NT2/D1 (cell line): ENCODE data around the gene ROCK2.

ENCODE experiments used
- DNase-seq: peaks from one replicate; pipeline ENCODE4 v3.0.0-alpha.2; 2011; ENCODE audit warnings: low read depth, low spot score
- H3K27me3 ChIP-seq: 2 replicates; pipeline ENCODE4 v1.6.0; 2011; ENCODE audit warnings: mild to moderate bottlenecking; ENCODE audit not compliant: insufficient read length, insufficient read depth
- H3K36me3 ChIP-seq: 2 replicates; pipeline ENCODE4 v1.6.1; 2011; ENCODE audit warnings: mild to moderate bottlenecking, low read length, mixed read lengths; ENCODE audit not compliant: insufficient read depth, insufficient read length
- H3K4me1 ChIP-seq: 2 replicates; pipeline ENCODE4 v1.5.1; 2011; ENCODE audit not compliant: insufficient read depth, insufficient read length
- H3K4me3 ChIP-seq: 2 replicates; pipeline ENCODE4 v1.5.1; 2011; ENCODE audit warnings: low read depth; ENCODE audit not compliant: insufficient read length
- H3K9ac ChIP-seq: 2 replicates; pipeline ENCODE4 v1.6.0; 2011; ENCODE audit warnings: low read depth; ENCODE audit not compliant: insufficient read length
- H3K9me3 ChIP-seq: 2 replicates; pipeline ENCODE4 v1.5.1; 2011; ENCODE audit warnings: mild to moderate bottlenecking, low read length; ENCODE audit not compliant: insufficient read depth
- SUZ12 ChIP-seq: IDR thresholded peaks from 2 replicates; pipeline ENCODE4 v1.6.1; 2011; ENCODE audit not compliant: insufficient read length, insufficient read depth; ENCODE audit errors: extremely low read depth
- YY1 ChIP-seq: IDR thresholded peaks from 2 replicates; pipeline ENCODE4 v1.6.1; 2011; ENCODE audit not compliant: insufficient read length, insufficient read depth
- ZNF274 ChIP-seq: IDR thresholded peaks from 2 replicates; pipeline ENCODE4 v1.6.1; 2011; ENCODE audit warnings: mild to moderate bottlenecking, low read depth, low read length

Gene ROCK2

DNA sequence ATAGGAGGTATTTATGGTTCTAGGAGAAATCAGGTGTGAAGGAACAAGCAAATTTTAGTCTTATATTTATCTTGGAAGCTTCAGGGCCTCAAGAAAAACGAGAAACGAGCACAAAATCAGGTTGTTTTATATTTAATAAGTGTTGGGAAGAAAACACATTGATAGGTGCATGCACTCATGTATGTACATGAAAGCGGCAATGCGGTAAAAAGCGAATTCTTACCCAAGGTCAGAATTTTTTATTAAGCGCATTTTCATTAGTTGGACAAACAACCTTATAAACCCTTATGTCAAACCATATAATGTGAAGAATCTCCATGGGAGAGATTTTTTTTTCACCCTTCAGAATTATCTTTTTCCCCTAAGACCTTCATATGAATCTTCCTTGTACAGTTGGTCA, 163.8 kb downstream of the ROCK2 start:
- no peak for TF ChIP-seq ZNF274
- TF ChIP-seq SUZ12: no peak
- no peak for TF ChIP-seq YY1
- no peak overlapping the region for H3K9ac ChIP-seq
- no peaks in the 10 kb centered on the region for H3K4me1 ChIP-seq
- no peak for DNase-seq
- peaks cover 14% of the 10 kb centered on the region for H3K36me3 ChIP-seq
- no peaks in the 10 kb centered on the region for H3K9me3 ChIP-seq
- H3K4me3 ChIP-seq: no peak overlapping the region
- H3K27me3 ChIP-seq: no peaks in the 10 kb centered on the region

DNA sequence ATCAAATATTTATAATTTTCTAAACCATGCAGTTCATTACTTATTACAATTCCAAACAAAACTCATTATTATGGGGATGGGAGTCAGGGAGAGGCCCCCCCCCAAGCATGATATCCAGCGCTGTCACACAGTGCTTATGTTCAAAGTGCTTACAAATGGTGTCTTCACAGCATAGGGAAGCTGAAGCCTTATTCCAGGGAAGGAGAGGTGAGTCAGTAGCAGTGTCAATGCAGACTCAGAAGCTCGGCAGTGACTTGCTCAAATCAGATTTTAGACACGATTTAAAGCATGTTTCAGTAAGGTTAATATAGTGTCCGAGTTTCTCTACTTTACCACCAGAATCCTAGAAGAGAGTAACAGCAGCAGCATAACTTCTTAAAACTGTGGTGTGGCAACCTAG, 164.5 kb downstream of the ROCK2 start:
- no peak for DNase-seq
- peaks cover 14% of the 10 kb centered on the region for H3K36me3 ChIP-seq

DNA sequence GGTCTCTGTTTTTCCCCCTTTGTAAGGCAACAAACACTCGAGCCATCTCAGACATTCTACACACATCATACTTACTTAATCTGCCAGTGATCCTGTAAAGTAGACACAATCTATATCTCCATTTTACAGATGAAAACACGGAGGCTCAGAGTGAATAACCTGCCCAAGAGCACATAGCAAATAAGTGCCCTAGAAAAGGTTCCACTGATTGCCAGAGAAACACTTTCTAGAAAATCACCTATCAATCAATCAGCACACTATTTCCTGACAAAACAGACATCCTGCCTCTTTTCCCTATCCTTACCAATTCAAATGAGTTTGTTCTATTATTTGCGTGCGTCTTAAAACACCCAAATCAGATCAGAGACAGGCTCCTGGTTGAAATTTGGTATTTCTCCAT, 165.2 kb downstream of the ROCK2 start:
- H3K4me1 ChIP-seq: no peaks in the 10 kb centered on the region
- DNase-seq: no peak
- no peak overlapping the region for H3K9ac ChIP-seq
- no peaks in the 10 kb centered on the region for H3K9me3 ChIP-seq
- H3K36me3 ChIP-seq: peaks cover 14% of the 10 kb centered on the region
- no peaks in the 10 kb centered on the region for H3K27me3 ChIP-seq
- H3K4me3 ChIP-seq: no peak overlapping the region
- no peak for TF ChIP-seq ZNF274
- TF ChIP-seq YY1: no peak
- no peak for TF ChIP-seq SUZ12

More for the DNA sequence above, 164.5 kb downstream of the ROCK2 start:
- Histone ChIP-seq H3K4me3 (no peak overlapping the region), H3K9me3 (no peaks in the 10 kb centered on the region), H3K27me3 (no peaks in the 10 kb centered on the region), H3K4me1 (no peaks in the 10 kb centered on the region), H3K9ac (no peak overlapping the region)
- TF ChIP-seq ZNF274: no peak
- no peak for TF ChIP-seq YY1
- TF ChIP-seq SUZ12: no peak

DNA sequence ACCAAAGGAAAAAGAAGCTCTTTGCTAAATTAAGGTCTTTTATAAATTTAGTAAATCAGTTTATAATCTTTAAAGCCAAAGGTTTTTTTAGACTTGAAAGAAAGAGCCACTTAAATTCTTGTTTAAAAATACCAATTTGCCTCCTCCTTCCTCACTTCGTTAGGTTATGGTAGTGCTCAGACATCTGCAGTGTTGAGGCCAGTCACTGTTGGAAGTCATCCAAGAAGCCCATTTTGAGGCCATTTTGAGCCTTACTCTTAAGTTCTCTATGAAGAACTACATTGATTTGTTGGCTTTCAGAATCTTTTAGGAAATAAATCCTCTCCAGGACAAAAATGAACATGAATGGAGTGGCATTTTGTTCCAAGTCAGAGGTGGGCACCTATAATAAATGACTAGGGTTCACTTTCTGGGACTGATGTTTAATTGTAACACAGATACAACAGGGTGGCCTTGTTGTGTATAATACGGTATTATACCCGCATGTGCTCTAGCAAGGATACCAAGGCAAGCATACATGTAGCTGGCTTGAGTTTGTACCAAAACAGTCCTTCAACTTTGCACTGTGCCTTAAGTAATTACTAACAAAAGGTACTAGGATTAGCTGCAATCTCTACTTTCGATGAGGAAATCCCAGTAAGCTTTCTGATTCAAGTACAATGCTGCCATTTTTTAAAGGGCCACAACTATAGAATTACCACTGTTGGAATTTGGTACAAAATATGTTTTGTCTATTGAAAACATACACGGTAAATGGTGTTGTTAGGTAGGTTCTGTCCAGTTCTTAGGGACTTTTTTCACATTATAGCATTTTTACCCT, 166.4 kb downstream of the ROCK2 start:
- Histone ChIP-seq H3K4me1 (no peaks in the 10 kb centered on the region), H3K4me3 (no peak overlapping the region), H3K36me3 (peaks cover 12% of the 10 kb centered on the region), H3K27me3 (no peaks in the 10 kb centered on the region), H3K9me3 (no peaks in the 10 kb centered on the region), H3K9ac (no peak overlapping the region)
- TF ChIP-seq YY1 (no peak), ZNF274 (no peak), SUZ12 (no peak)
- DNase-seq: no peak

DNA sequence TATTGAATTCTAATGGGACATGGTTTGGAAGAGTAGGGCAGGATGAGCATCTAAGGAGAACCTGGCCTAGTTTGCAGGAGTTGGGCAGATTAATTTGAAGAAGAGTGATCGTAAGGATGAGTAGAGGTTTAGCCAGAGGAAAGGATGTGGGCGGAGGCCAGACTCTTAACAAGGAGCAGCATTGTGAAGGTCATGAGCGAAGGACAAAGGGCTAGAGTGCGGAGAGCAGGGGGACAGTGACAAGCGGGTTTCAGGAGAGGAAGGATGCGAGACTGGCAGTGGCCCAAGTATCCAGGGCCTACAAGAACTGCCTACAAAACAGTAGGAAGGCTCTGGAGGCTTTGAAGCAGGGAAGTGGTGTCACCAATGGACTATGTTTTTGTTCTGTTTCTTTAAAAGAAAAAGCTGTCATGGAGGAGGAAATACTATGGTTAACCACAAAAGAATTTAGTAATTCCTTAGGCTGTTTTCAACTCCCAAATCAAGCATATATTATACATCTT, 169.1 kb downstream of the ROCK2 start:
- Histone ChIP-seq H3K4me3 (no peak overlapping the region), H3K36me3 (no peaks in the 10 kb centered on the region), H3K9ac (no peak overlapping the region), H3K4me1 (no peaks in the 10 kb centered on the region), H3K27me3 (no peaks in the 10 kb centered on the region), H3K9me3 (no peaks in the 10 kb centered on the region)
- no peak for DNase-seq
- TF ChIP-seq YY1 (no peak), SUZ12 (no peak), ZNF274 (no peak)

DNA sequence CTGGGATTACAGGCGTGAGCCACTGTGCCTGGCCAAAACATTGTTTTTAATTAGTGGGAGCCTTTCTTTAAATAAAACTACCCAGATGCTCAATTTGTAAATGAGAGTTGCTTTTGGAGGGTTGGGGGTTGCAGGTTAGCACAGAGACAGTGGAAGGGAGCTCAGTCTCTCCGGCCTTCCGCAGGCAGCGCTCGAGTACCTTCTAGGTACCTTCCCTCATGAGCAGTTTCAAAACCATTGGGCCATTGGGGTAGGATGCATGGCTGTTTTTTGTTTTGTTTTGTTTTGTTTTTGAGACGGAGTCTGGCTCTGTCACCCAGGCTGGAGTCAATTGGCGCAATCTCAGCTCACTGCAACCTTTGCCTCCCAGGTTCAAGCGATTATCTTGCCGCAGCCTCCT, 170.2 kb downstream of the ROCK2 start:
- Histone ChIP-seq H3K9ac (no peak overlapping the region), H3K4me3 (no peak overlapping the region), H3K36me3 (no peaks in the 10 kb centered on the region), H3K27me3 (no peaks in the 10 kb centered on the region), H3K9me3 (no peaks in the 10 kb centered on the region), H3K4me1 (peaks cover 2% of the 10 kb centered on the region)
- no peak for DNase-seq
- TF ChIP-seq YY1 (no peak), ZNF274 (no peak), SUZ12 (no peak)

DNA sequence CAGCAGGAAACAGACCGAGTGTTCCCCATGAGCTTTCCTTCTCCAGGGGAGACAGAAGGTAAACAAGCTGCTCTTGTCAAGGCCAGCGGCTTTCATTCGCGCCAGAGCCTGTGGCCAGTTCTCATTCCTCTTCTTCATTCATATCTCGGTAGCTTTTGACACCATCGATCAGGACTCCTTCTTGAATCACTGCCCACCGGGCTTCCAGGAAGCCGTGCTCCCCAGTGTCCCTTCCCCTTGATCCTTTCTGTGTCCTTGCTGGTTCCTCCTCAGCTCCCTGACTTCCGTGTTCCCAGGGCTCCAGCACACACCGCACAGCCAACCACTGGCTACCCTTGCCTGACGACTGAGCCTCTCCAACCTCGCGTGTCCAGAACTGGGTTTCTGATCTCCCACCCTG, 175.1 kb downstream of the ROCK2 start:
- TF ChIP-seq ZNF274 (no peak), SUZ12 (no peak), YY1 (no peak)
- no peaks in the 10 kb centered on the region for H3K27me3 ChIP-seq
- no peak for DNase-seq
- no peak overlapping the region for H3K9ac ChIP-seq
- H3K4me1 ChIP-seq: peaks cover 2% of the 10 kb centered on the region
- H3K9me3 ChIP-seq: no peaks in the 10 kb centered on the region
- H3K36me3 ChIP-seq: no peaks in the 10 kb centered on the region
- no peak overlapping the region for H3K4me3 ChIP-seq
